ENCODE results near the gene GNG2. TPM values are rescaled to one million over a fixed set of nuclear protein-coding genes. Genes with fewer than 3 reads are reported as not detected.

GNG2 gene
- total and polyA plus RNA-seq, 2 of the 8 experiments (the other 6 are each of a cell fraction or from before 2014, with no cell fraction given) = 8.2 to 17.9 TPM

DNA sequence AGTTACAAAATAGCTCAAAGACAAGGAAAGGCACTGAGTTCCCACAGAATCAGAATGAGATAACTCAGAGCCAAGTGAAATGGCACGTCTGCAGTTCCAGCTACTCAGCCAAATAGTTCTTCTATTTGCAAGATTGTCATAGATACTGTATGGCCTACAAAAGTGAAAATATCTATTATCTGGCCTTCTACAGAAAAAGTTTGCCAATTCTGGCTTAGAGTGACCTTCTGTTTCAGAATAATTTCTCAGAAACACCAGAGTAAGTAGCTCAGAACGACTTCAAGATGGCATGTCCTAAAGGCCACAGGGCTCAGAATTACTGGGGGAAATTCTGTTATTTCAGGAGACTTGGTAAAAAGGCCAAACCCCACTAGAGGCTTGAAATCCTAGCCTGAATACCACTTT is 118.3 kb downstream of the GNG2 start (continued):
- no peak for TF ChIP-seq TAF1 (IDR thresholded peaks at IDR 0.05; ENCODE audit: low read depth, low read length)
- TF ChIP-seq MAFK (IDR thresholded peaks at IDR 0.05; ENCODE audit: low read depth, low read length) = no peak
- TF ChIP-seq SIX5 (IDR thresholded peaks at IDR 0.05; ENCODE audit: low read depth, low read length) = no peak
- TF ChIP-seq CHD7 (IDR thresholded peaks at IDR 0.05; ENCODE audit: insufficient replicate concordance, low read length) = no peak
- TF ChIP-seq POLR2AphosphoS5 (IDR thresholded peaks at IDR 0.05; ENCODE audit: low read depth, low read length) = no peak
- no peak for TF ChIP-seq CHD1 (IDR thresholded peaks at IDR 0.05; ENCODE audit: low read depth, low read length)
- TF ChIP-seq BACH1 (IDR thresholded peaks at IDR 0.05; ENCODE audit: low read length) = no peak
- TF ChIP-seq NRF1 (IDR thresholded peaks at IDR 0.05; ENCODE audit: low read depth, low read length) = no peak
- TF ChIP-seq KDM4A (IDR thresholded peaks at IDR 0.05; ENCODE audit: low read depth, low read length, severe bottlenecking) = no peak
- TF ChIP-seq, protein P1, sequence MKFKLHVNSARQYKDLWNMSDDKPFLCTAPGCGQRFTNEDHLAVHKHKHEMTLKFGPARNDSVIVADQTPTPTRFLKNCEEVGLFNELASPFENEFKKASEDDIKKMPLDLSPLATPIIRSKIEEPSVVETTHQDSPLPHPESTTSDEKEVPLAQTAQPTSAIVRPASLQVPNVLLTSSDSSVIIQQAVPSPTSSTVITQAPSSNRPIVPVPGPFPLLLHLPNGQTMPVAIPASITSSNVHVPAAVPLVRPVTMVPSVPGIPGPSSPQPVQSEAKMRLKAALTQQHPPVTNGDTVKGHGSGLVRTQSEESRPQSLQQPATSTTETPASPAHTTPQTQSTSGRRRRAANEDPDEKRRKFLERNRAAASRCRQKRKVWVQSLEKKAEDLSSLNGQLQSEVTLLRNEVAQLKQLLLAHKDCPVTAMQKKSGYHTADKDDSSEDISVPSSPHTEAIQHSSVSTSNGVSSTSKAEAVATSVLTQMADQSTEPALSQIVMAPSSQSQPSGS (IDR thresholded peaks at IDR 0.05; ENCODE audit: low read length) = no peak
